ENCODE measurements around the gene RAB40C.

The RAB40C gene

GRCh38 chr16:633336-634050, 43.6 kb downstream of the RAB40C start:
- DNase-seq: no peak

DNA sequence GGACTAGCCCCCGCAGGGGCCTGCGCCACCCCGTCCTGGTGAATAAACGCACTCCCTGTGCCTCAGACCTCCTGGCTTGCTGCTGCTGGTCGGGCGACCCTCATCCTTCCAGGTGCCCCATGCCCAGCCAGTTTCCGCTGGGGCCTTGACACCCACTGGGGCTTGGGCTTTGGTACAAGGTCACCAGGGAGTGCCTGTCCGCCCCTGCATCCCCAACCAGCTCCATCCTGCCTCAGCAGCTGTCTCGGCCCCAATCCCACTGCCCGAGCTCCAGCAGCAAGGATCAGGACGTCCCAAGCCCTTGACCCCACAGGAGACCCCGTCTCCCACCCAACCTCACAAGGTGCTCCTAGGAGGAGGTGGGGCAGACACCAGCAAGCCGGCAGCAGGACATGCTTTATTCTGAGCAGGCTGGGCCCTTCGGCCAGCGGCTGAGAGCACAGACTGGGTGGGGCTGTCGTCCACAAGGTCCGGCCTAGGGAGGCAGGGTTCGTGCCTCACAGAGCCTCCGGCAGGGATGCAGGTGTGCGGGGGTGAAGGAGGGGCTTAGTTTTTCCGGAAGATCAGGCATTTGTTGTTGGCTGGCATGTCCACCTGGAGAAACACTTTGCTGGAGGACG, 44.3 kb downstream of the RAB40C start:
- no peak for DNase-seq

- no peak for DNase-seq
Observed at GRCh38 chr16:634996-635395, 45.1 kb downstream of the RAB40C start.

GRCh38 chr16:635573-636205, 45.8 kb downstream of the RAB40C start:
- DNase-seq: no peak

GRCh38 chr16:636206-637080, 46.6 kb downstream of the RAB40C start, which contains the start of gene METTL26:
Gene METTL26 (minus strand): TSS chr16:636305. CDS start chr16:636290, 15 bp downstream.
- DNase-seq: peak; percentile 91

- no peak for DNase-seq
Observed at GRCh38 chr16:637081-638018, 47.5 kb downstream of the RAB40C start.

DNA sequence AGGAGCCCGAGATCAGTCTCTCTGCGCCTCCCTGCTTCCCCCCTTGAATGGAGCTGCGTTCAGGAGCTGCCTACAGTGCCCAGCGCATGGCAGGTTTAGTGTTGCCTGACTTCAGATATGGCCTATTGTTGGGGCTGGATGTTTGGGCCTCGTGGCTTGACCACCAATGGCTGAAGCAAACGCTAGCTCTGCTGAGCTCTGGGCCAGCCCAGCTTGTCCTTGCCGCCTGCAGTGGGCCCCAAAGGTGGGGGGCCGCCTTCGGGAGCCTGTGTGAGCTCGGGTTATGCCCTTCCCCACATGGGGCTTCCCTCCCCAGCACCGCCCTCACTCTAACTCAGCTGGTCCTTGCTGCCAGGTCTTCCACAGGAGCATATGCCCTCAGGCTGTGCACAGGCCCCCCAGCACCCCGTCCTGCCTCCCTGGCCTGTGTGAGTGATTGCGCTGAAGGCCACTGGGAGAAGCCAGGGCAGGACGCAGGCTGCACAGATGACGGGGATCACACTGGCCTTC, 48.2 kb downstream of the RAB40C start:
- no peak for DNase-seq

DNA sequence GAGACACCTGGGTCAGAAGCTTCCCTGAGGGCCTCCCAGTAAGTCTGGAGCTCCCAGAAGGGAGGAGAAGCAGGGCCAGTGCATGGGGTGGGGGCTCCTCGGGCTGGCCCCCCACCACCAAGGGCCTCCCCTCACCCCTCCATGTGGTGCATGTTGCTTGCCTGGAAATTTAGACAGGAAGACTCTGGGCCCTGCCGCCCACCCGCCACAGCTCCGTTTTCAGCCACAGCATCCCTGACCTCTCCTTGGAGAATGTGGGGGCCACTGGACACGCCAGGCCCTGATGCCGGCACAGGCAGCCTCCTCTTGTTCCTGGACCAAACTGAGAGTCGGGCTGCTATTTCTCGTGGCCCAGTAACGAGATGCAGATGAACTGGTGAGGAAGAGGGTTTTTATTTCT, 49.0 kb downstream of the RAB40C start:
- DNase-seq: no peak

- DNase-seq: no peak
Observed at GRCh38 chr16:640614-641013, 50.7 kb downstream of the RAB40C start.

- peak; percentile 42 for DNase-seq
Observed at GRCh38 chr16:641326-642188, 51.7 kb downstream of the RAB40C start, which contains the start of gene MCRIP2. Gene MCRIP2 (plus strand): TSS chr16:641828. CDS start chr16:641992, 164 bp downstream.

DNA sequence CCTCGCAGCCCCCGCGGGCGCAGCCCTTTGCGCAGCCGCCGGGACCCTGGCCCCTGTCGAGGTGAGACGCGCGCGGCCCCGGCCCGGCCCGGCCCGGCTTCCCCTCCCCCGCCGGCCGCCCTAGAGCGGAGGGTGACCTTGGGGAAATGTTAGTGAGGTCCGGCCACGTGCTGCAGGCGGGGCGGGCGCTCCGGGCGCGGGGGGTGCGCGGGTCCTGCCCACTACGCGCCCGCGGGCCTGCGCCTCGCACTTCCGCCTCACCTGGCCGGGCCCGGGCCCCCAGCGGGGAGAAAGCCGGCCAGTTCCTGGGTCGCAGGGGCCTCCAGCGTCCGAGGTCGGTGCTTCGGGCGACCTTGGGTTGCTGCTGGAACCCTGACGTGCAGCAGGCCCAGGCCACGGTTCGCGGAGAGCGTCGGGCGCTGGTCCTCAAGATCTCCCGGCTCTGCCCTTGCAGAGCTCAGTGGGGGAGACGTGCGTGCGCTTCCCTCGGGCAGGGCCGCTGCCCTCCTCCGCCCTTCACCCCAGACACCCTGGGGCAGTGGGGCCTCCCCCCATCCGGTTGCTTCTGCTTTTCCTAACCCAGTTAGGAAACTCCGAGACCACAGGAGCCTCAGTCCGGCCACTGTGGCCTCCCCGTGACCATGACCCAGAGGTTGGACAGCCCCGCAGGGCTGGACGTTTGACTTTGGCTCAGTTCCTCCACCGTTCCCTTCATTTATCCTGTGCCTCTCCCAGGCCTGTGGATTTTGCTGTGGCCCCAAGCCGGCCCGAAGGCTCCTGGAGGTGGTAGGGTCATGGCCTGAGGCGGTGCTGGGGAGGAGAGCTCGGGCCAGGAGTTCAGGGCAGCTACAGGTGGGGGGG, 52.6 kb downstream of the RAB40C start:
- DNase-seq: no peak

GRCh38 chr16:643050-643368, 53.1 kb downstream of the RAB40C start:
- no peak for DNase-seq

GRCh38 chr16:644556-644955, 54.7 kb downstream of the RAB40C start:
- DNase-seq: no peak

GRCh38 chr16:645852-646678, 56.2 kb downstream of the RAB40C start:
- DNase-seq: no peak

GRCh38 chr16:646679-647172, 56.9 kb downstream of the RAB40C start:
- no peak for DNase-seq

GRCh38 chr16:647173-647902, 57.5 kb downstream of the RAB40C start:
- no peak for DNase-seq

GRCh38 chr16:648071-648780, 58.4 kb downstream of the RAB40C start:
- no peak for DNase-seq

All from central memory CD4-positive, alpha-beta T cell (primary cell).